Measurements from ENCODE around the gene ZDHHC20.

The ZDHHC20 gene, protein sequence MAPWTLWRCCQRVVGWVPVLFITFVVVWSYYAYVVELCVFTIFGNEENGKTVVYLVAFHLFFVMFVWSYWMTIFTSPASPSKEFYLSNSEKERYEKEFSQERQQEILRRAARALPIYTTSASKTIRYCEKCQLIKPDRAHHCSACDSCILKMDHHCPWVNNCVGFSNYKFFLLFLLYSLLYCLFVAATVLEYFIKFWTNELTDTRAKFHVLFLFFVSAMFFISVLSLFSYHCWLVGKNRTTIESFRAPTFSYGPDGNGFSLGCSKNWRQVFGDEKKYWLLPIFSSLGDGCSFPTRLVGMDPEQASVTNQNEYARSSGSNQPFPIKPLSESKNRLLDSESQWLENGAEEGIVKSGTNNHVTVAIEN

DNA sequence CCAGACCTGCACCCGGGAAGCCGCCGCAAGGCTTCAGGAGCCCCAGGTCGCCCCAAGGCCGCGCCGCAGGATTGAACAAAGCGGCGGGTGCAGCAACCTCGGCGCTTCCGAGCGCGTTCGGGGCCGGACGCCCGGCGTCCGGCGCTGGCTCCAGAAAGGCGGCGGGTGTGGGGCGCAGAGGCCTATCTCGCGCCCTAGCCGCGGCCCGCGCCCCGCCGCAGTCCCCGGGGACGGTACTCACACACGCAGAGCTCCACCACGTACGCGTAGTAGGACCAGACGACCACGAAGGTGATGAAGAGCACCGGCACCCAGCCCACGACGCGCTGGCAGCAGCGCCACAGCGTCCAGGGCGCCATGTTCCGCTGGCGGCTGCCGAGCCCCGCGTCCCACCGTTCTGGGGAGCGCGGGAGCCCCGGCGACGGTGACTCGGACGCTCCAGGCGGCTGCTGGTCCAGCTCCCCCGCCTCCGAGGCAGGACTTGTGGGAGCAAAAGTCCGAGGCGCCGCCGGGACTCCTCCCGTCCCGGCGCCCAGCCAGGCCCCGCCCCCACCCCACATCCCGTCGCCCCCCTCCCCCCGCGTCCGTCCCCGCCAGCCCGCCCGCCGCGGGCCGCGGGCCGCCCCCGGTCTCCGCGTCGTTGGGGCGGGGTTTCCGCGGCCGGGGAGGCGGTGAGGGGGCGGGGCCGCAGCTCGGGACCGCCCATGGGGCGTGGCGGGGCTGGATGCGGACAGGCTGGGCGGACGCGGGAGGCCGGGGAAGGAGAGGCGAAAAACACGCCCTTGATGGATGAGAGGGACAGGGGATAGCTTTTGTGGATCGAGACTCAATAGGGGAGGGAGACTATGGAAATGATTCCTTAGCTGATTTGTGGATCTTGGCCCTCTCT, at the start of gene ZDHHC20:
Gene ZDHHC20 (minus strand): TSS at position 491 of the 889 bp plus-strand sequence. CDS start 132 bp downstream, at position 359.
- Histone ChIP-seq H3K36me3 (ENCODE audit: insufficient read depth, low read length) (no peaks in the 10 kb centered on the region), H3K27ac (ENCODE audit: low read depth, low read length) (peak within 1 kb of the TSS; percentile 92), H3K9ac (ENCODE audit: low read length) (peak within 1 kb of the TSS; percentile 80), H3K4me1 (ENCODE audit: insufficient read depth, low read length) (peaks cover 8% of the 10 kb centered on the region), H3K9me3 (ENCODE audit: low read length) (no peaks in the 10 kb centered on the region), H3K4me3 (ENCODE audit: low read depth in 1 of 2, low read length in 2 of 2) (peak within 1 kb of the TSS; percentile 82 to 89), H3K27me3 (ENCODE audit: control insufficient read depth in 1 of 2, insufficient read depth in 2 of 2, low read length in 2 of 2) (no peaks in the 10 kb centered on the region)

DNA sequence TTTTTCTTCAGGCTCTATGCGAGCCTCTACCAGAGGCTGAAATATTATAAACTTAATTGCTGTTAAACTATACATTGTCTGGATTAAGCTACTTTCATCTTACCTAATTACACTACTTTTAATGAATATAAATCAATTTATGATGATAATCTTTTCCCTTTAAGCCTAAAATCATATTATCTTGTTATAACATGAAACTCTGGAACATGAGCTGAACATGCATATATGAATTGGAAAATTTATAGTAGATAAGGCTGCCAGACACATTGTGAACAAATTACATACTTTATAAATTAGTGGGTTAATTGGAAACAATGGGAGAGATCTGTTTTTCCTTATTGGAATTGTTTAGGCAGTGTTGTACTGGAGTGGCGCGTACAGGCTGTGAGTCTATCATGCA, 45.3 kb upstream of the ZDHHC20 start:
- Histone ChIP-seq H3K36me3 (ENCODE audit: insufficient read depth, low read length) (peaks cover 8% of the 10 kb centered on the region), H3K4me1 (ENCODE audit: insufficient read depth, low read length) (no peaks in the 10 kb centered on the region), H3K9me3 (ENCODE audit: low read length) (no peaks in the 10 kb centered on the region), H3K27me3 (ENCODE audit: control insufficient read depth in 1 of 2, insufficient read depth in 2 of 2, low read length in 2 of 2) (no peaks in the 10 kb centered on the region), H3K27ac (ENCODE audit: low read depth, low read length) (no peak overlapping the region), H3K9ac (ENCODE audit: low read length) (no peak overlapping the region), H3K4me3 (ENCODE audit: low read depth in 1 of 2, low read length in 2 of 2) (no peak overlapping the region)

DNA sequence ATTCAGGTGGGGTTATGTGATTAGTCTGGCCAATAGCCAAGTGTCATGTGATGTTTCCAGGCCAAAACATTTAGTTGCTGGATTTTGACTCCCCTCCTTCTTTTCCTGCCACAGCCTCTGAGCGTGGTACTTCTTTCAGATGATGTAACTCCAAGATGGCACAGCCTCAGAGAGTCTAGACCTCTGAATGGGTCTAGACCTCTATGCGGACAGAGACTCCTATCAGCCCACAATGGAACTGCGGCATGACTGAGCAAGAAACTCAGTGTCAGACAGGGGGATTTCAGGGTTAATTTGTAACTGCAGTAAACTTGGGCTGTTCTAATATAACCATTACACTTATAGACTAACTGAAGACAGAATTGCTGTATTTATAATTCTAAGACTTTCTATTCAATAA, 42.6 kb upstream of the ZDHHC20 start:
- H3K4me3 ChIP-seq (ENCODE audit: low read depth in 1 of 2, low read length in 2 of 2): no peak overlapping the region
- H3K27ac ChIP-seq (ENCODE audit: low read depth, low read length): no peak overlapping the region
- H3K9ac ChIP-seq (ENCODE audit: low read length): no peak overlapping the region
- H3K36me3 ChIP-seq (ENCODE audit: insufficient read depth, low read length): peaks cover 7% of the 10 kb centered on the region
- H3K4me1 ChIP-seq (ENCODE audit: insufficient read depth, low read length): no peaks in the 10 kb centered on the region
- no peaks in the 10 kb centered on the region for H3K27me3 ChIP-seq (ENCODE audit: control insufficient read depth in 1 of 2, insufficient read depth in 2 of 2, low read length in 2 of 2)
- H3K9me3 ChIP-seq (ENCODE audit: low read length): no peaks in the 10 kb centered on the region

DNA sequence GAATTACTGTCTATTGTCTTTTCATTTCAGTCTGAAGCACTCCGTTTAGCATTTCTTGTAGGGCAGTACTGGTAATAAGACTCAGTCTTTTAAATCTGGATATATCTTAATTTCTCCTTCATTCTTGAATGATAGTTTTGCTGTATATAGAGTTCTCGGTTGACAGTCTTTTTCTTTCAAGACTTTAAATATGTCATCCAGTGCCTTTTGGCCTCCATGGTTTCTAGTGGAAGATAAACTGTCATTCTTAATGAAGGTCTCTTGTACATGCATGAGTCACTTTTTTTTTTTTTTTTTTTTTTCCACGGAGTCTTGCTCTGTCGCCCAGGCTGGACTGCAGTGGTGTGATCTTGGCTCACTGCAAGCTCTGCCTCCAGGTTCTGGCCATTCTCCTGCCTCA, 27.2 kb upstream of the ZDHHC20 start:
- H3K36me3 ChIP-seq (ENCODE audit: insufficient read depth, low read length): peaks cover 7% of the 10 kb centered on the region
- no peak overlapping the region for H3K27ac ChIP-seq (ENCODE audit: low read depth, low read length)
- H3K9ac ChIP-seq (ENCODE audit: low read length): no peak overlapping the region
- peaks cover 4% of the 10 kb centered on the region for H3K4me1 ChIP-seq (ENCODE audit: insufficient read depth, low read length)
- no peaks in the 10 kb centered on the region for H3K27me3 ChIP-seq (ENCODE audit: control insufficient read depth in 1 of 2, insufficient read depth in 2 of 2, low read length in 2 of 2)
- H3K4me3 ChIP-seq (ENCODE audit: low read depth in 1 of 2, low read length in 2 of 2): no peak overlapping the region
- H3K9me3 ChIP-seq (ENCODE audit: low read length): no peaks in the 10 kb centered on the region

DNA sequence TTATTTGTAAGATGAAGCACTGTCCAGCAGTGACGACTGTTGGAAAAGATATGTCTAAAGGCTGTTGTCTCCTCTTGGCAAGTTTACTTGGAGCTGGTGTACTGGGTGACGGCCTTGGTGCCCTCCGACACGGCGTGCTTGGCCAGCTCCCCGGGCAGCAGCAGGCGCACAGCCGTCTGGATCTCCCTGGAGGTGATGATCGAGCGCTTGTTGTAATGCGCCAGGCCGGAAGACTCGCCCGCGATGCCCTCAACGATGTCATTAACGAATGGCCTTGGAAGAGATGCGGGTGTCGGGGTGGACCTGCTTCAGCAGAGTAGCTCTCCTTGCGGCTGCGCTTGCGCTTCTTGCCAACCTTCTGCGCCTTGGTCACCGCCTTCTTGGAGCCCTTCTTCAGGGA, 24.6 kb upstream of the ZDHHC20 start:
- Histone ChIP-seq H3K27me3 (ENCODE audit: control insufficient read depth in 1 of 2, insufficient read depth in 2 of 2, low read length in 2 of 2) (no peaks in the 10 kb centered on the region), H3K9ac (ENCODE audit: low read length) (no peak overlapping the region), H3K36me3 (ENCODE audit: insufficient read depth, low read length) (no peaks in the 10 kb centered on the region), H3K4me1 (ENCODE audit: insufficient read depth, low read length) (peaks cover 14% of the 10 kb centered on the region), H3K27ac (ENCODE audit: low read depth, low read length) (no peak overlapping the region), H3K4me3 (ENCODE audit: low read depth in 1 of 2, low read length in 2 of 2) (no peak overlapping the region), H3K9me3 (ENCODE audit: low read length) (no peaks in the 10 kb centered on the region)

DNA sequence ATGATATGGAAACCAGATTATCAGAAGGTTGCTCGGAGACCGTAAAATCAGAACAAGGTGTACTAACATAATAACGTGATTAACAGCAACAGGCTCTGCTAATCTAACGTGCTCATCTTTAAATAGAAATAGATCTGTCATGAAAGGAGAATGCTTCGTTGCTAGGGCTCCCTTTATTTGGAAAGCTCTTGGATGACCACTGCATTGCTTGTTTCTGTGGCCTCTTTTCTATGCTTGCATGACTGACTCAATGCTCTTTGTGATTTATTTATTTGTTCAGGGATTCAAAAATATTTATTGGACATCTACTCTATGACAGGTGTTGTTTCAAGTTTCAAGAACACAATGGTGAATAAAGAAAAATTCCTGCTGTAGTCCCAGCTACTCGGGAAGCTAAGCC, 22.3 kb upstream of the ZDHHC20 start:
- Histone ChIP-seq H3K9me3 (ENCODE audit: low read length) (no peaks in the 10 kb centered on the region), H3K9ac (ENCODE audit: low read length) (no peak overlapping the region)

DNA sequence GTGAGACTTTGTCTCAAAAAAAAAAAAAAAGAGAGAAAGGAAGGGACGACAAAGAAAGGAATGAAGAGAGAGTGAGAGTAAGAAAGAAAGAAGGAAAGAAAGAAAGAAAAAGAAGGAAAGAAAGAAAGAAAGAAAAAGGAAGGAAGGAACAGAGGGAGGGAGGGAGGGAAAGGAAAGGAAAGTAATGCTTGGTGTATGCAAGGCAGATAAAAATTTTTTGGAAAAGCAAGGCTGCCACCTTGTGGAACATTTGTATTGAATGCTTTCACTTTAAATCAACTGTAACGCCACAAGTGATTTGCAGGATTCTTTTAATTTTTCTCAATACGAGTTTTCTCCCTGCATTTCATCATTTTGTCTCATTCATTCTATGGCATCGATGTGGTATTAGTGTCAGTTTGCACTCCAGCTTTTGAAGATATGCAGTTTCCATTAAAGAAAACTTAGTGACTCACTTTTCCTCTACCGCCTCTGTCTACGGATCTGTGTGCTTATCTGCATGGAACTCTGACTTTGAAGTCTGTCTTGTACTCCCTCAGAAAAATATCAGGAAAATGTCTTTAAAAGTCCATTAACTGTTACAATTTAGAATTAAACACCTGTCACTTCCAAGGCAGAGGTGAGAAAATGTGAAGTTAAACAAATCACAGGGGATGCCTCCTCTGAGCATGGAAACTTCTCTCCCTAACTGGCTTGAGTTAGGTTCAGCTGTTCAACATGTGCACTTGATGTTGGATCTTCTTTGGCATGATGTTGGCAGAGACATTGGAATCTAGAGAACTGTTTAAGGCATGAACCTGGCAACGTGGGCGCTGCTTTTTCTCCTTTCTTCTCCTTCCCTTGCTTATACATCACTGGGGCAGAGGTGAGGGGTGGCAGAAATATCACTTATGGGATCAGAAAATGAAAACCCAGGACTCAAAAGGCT, 20.0 kb upstream of the ZDHHC20 start:
- Histone ChIP-seq H3K27me3 (ENCODE audit: control insufficient read depth in 1 of 2, insufficient read depth in 2 of 2, low read length in 2 of 2) (no peaks in the 10 kb centered on the region), H3K4me3 (ENCODE audit: low read depth in 1 of 2, low read length in 2 of 2) (peak overlapping the region in 1 of 2 donors; percentile 48), H3K36me3 (ENCODE audit: insufficient read depth, low read length) (no peaks in the 10 kb centered on the region), H3K4me1 (ENCODE audit: insufficient read depth, low read length) (peaks cover 14% of the 10 kb centered on the region), H3K9ac (ENCODE audit: low read length) (peak overlapping the region; percentile 32), H3K27ac (ENCODE audit: low read depth, low read length) (no peak overlapping the region), H3K9me3 (ENCODE audit: low read length) (no peaks in the 10 kb centered on the region)

More for the DNA sequence above, 22.3 kb upstream of the ZDHHC20 start:
- H3K4me3 ChIP-seq (ENCODE audit: low read depth in 1 of 2, low read length in 2 of 2): no peak overlapping the region
- peaks cover 14% of the 10 kb centered on the region for H3K4me1 ChIP-seq (ENCODE audit: insufficient read depth, low read length)
- H3K27ac ChIP-seq (ENCODE audit: low read depth, low read length): no peak overlapping the region
- no peaks in the 10 kb centered on the region for H3K36me3 ChIP-seq (ENCODE audit: insufficient read depth, low read length)
- H3K27me3 ChIP-seq (ENCODE audit: control insufficient read depth in 1 of 2, insufficient read depth in 2 of 2, low read length in 2 of 2): no peaks in the 10 kb centered on the region

DNA sequence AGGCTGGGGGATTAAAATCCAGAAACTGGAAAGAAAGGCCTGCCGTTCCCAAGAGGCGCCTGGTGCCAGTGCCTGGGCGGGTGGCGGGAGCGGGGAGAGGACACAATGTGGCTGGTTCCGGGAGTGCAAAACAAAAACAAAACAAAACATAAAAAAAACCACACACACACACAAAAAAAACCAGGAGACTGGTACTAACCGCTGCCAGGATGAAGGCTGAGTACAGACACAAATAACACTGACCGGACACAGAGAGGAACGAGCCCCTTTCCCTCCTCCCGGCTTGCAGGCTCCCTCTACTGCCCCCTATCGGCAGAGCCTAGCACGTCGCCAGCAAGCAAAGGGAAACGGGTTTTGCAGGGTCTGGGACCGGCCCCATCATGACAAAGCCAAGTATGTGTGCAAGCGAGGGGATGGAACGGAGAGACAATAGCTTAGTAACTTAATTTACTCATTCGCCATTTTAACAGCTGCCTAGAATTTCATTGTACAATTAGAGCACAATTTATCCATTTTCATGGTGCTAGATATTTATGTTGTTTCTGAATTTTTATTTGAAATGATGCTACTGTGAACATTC, 17.9 kb upstream of the ZDHHC20 start:
- Histone ChIP-seq H3K4me1 (ENCODE audit: insufficient read depth, low read length) (peaks cover 14% of the 10 kb centered on the region), H3K27me3 (ENCODE audit: control insufficient read depth in 1 of 2, insufficient read depth in 2 of 2, low read length in 2 of 2) (no peaks in the 10 kb centered on the region), H3K36me3 (ENCODE audit: insufficient read depth, low read length) (no peaks in the 10 kb centered on the region), H3K27ac (ENCODE audit: low read depth, low read length) (no peak overlapping the region), H3K9ac (ENCODE audit: low read length) (peak overlapping the region; percentile 19), H3K4me3 (ENCODE audit: low read depth in 1 of 2, low read length in 2 of 2) (peak overlapping the region; percentile 31 to 45), H3K9me3 (ENCODE audit: low read length) (no peaks in the 10 kb centered on the region)

DNA sequence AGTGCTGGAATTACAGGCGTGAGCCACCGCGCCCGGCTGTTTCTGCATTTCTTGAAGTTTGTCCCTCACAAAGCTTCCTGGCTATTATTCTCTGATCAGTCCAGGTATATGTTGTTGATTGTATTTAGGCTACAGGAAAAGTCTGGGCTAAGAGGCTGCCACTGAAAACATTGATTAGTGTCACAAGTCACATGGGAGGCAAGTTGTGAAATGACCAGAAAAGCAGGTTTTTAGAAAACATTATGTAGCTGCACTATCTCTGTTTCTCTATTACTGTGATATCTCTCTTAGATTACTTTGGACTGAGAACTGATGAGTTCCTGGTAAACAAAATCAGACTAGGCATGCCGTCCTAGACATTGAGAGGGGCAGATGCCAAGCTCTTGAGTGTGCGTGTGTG, 16.0 kb upstream of the ZDHHC20 start:
- no peaks in the 10 kb centered on the region for H3K27me3 ChIP-seq (ENCODE audit: control insufficient read depth in 1 of 2, insufficient read depth in 2 of 2, low read length in 2 of 2)
- no peaks in the 10 kb centered on the region for H3K9me3 ChIP-seq (ENCODE audit: low read length)
- no peak overlapping the region for H3K9ac ChIP-seq (ENCODE audit: low read length)
- H3K4me1 ChIP-seq (ENCODE audit: insufficient read depth, low read length): peaks cover 6% of the 10 kb centered on the region
- no peaks in the 10 kb centered on the region for H3K36me3 ChIP-seq (ENCODE audit: insufficient read depth, low read length)
- H3K4me3 ChIP-seq (ENCODE audit: low read depth in 1 of 2, low read length in 2 of 2): no peak overlapping the region
- H3K27ac ChIP-seq (ENCODE audit: low read depth, low read length): no peak overlapping the region

DNA sequence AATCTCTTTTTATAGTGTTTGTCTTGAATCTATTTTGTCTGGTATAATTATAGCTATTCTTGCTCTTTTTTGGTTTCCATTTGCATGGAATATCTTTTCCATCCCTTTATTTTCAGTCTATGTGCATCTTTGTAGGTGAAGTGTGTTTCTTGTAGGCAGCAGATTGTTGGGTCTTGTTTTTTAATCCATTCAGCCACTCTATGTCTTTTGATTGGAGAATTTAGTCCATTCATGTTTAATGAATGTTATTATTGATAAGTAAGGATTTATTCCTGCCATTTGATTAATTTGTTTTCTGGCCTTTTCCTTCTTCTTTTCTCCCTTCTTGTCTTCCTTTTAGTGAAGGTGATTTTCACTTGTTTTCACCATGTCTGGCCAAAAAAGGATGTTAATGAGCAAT, 11.7 kb upstream of the ZDHHC20 start:
- Histone ChIP-seq H3K36me3 (ENCODE audit: insufficient read depth, low read length) (no peaks in the 10 kb centered on the region), H3K27me3 (ENCODE audit: control insufficient read depth in 1 of 2, insufficient read depth in 2 of 2, low read length in 2 of 2) (no peaks in the 10 kb centered on the region), H3K9ac (ENCODE audit: low read length) (no peak overlapping the region), H3K9me3 (ENCODE audit: low read length) (no peaks in the 10 kb centered on the region), H3K27ac (ENCODE audit: low read depth, low read length) (no peak overlapping the region), H3K4me3 (ENCODE audit: low read depth in 1 of 2, low read length in 2 of 2) (no peak overlapping the region), H3K4me1 (ENCODE audit: insufficient read depth, low read length) (no peaks in the 10 kb centered on the region)
